GM23248 (cell line): ENCODE results near the gene ABCF2. TPM values are rescaled to one million over a fixed set of nuclear protein-coding genes. Genes with fewer than 3 reads are reported as not detected.

Source experiments
- DNase-seq: peaks from one replicate; pipeline ENCODE4 v3.0.0-alpha.2; 2015
- H2AFZ ChIP-seq: fragments of 200-600 bp; sonication (generic); 2 replicates; pipeline ENCODE4 v1.6.1; 2016; ENCODE audit warnings: antibody characterized with exemption
- H3F3A ChIP-seq: fragments of 200-600 bp; sonication (generic); 2 replicates; pipeline ENCODE4 v1.6.1; 2016; ENCODE audit warnings: mild to moderate bottlenecking, antibody characterized with exemption, mixed run types; ENCODE audit not compliant: insufficient read depth
- H3K27ac ChIP-seq: fragments of 200-600 bp; sonication (generic); 2 replicates; pipeline ENCODE4 v1.5.1; 2016; ENCODE audit warnings: mild to moderate bottlenecking
- H3K27me3 ChIP-seq: fragments of 200-600 bp; sonication (generic); replicated peaks from 2 replicates; pipeline ENCODE4 v1.6.1; 2016; ENCODE audit warnings: mild to moderate bottlenecking; ENCODE audit not compliant: insufficient read depth
- H3K36me3 ChIP-seq: fragments of 200-600 bp; sonication (generic); 2 replicates; pipeline ENCODE4 v1.6.1; 2016; ENCODE audit warnings: low read depth, mild to moderate bottlenecking
- H3K4me1 ChIP-seq: fragments of 200-600 bp; sonication (generic); 2 replicates; pipeline ENCODE4 v1.6.1; 2016; ENCODE audit warnings: mild to moderate bottlenecking; ENCODE audit not compliant: insufficient read depth
- H3K4me2 ChIP-seq: fragments of 200-600 bp; sonication (generic); one replicate; pipeline ENCODE4 v1.6.1; 2016; ENCODE audit warnings: mild to moderate bottlenecking; ENCODE audit not compliant: unreplicated experiment
- H3K4me3 ChIP-seq: fragments of 200-600 bp; sonication (generic); 2 replicates; pipeline ENCODE4 v1.5.1; 2016; ENCODE audit warnings: mild to moderate bottlenecking
- H3K79me2 ChIP-seq: fragments of 200-600 bp; sonication (generic); 2 replicates; pipeline ENCODE4 v1.6.1; 2016; ENCODE audit warnings: mild to moderate bottlenecking; ENCODE audit not compliant: insufficient read depth
- H3K9ac ChIP-seq: fragments of 200-600 bp; sonication (generic); 2 replicates; pipeline ENCODE4 v1.6.1; 2016; ENCODE audit warnings: mild to moderate bottlenecking
- H3K9me2 ChIP-seq: fragments of 200-600 bp; sonication (generic); 2 replicates; pipeline ENCODE4 v1.6.1; 2016; ENCODE audit warnings: mixed run types, mild to moderate bottlenecking, moderate library complexity; ENCODE audit not compliant: insufficient read depth
- H3K9me3 ChIP-seq: fragments of 200-600 bp; sonication (generic); one replicate; pipeline ENCODE4 v1.6.1; 2017; ENCODE audit warnings: low read depth
- H4K20me1 ChIP-seq: fragments of 200-600 bp; sonication (generic); 2 replicates; pipeline ENCODE4 v1.6.0; 2016; ENCODE audit not compliant: insufficient read depth
- EZH2 ChIP-seq: fragments of 200-600 bp; sonication (generic); IDR thresholded peaks from 2 replicates; pipeline ENCODE4 v1.6.1; 2018; ENCODE audit warnings: antibody characterized with exemption, mild to moderate bottlenecking; ENCODE audit not compliant: insufficient read depth, poor library complexity, severe bottlenecking
- EZH2phosphoT487 ChIP-seq: fragments of 200-600 bp; sonication (generic); IDR thresholded peaks from 2 replicates; pipeline ENCODE4 v1.6.1; 2018; ENCODE audit warnings: antibody characterized with exemption, moderate library complexity, mild to moderate bottlenecking, low read depth; ENCODE audit not compliant: insufficient read depth
- WGBS, 2 experiments: methylation state at CpG; one replicate each; pipeline ENCODE4 v1.1.6; 2015 to 2017; ENCODE audit warnings: low lambda C conversion rate in 2 of 2, low coverage in 1 of 2; ENCODE audit errors: missing lambda C conversion rate in 2 of 2; 5-methylcytosine and 5-hydroxymethylcytosine counted together
- in situ Hi-C: fragments of 300-500 bp; cut with MboI; formaldehyde crosslinking; loops from 2 replicates; pipeline ENCODE4 v1.15.0; 2020
- polyA plus RNA-seq: library from polyadenylated mRNA; unstranded; fragments of >200 nt; fragmentation: Nextera tagmentation; extraction: Ambion mirVana; gene quantifications from 2 replicates; pipeline ENCODE4 v1.2.1, GENCODE V29; 2016
- total RNA-seq: library from RNA; depleted of rRNA; stranded (reverse); fragments of >200 nt; shearing (Covaris generic); gene quantifications from 2 replicates; pipeline ENCODE4 v1.2.3, GENCODE V29; 2014

ABCF2 gene
- total and polyA plus RNA-seq, 2 experiments from 2014 or later, result 40.7 to 74.9 TPM

- Histone ChIP-seq H3K79me2 (no peaks in the 10 kb centered on the region), H3F3A (no peaks in the 10 kb centered on the region), H3K9me3 (no peaks in the 10 kb centered on the region), H3K4me3 (no peak overlapping the region), H3K9me2 (no peaks in the 10 kb centered on the region), H3K4me1 (no peaks in the 10 kb centered on the region), H3K27ac (no peak overlapping the region), H3K36me3 (no peaks in the 10 kb centered on the region), H2AFZ (no peak overlapping the region), H3K9ac (no peak overlapping the region), H4K20me1 (no peaks in the 10 kb centered on the region), H3K27me3 (peaks cover 55% of the 10 kb centered on the region), H3K4me2 (no peak overlapping the region)
- in situ Hi-C loops, result no loop called here
- WGBS, 2 experiments, result 45 to 47% methylated on average over 8 of the region's 8 CpGs
- DNase-seq, result no peak
- TF ChIP-seq EZH2, result no peak
- no peak for TF ChIP-seq EZH2phosphoT487
Measured at GRCh38 chr7:151179287-151179860, 47.6 kb downstream of the ABCF2 start.

- Histone ChIP-seq H3K27ac (no peak overlapping the region), H4K20me1 (no peaks in the 10 kb centered on the region), H3K4me1 (no peaks in the 10 kb centered on the region), H3F3A (no peaks in the 10 kb centered on the region), H3K79me2 (no peaks in the 10 kb centered on the region), H3K4me2 (no peak overlapping the region), H3K27me3 (peaks cover 55% of the 10 kb centered on the region), H3K4me3 (no peak overlapping the region), H3K36me3 (no peaks in the 10 kb centered on the region), H2AFZ (no peak overlapping the region), H3K9ac (no peak overlapping the region), H3K9me2 (no peaks in the 10 kb centered on the region), H3K9me3 (no peaks in the 10 kb centered on the region)
- DNase-seq, result no peak
- 23 to 33% methylated on average over 2 of the region's 2 CpGs for WGBS, 2 experiments
- no peak for TF ChIP-seq EZH2
- TF ChIP-seq EZH2phosphoT487, result no peak
- in situ Hi-C loops, result no loop called here
Measured at GRCh38 chr7:151178831-151179230, 48.2 kb downstream of the ABCF2 start.

- no peaks in the 10 kb centered on the region for H3K9me2 ChIP-seq
- H3K4me1 ChIP-seq, result no peaks in the 10 kb centered on the region
- in situ Hi-C loops, result no loop called here
- no peak overlapping the region for H2AFZ ChIP-seq
- H4K20me1 ChIP-seq, result no peaks in the 10 kb centered on the region
- no peak overlapping the region for H3K4me3 ChIP-seq
- H3K9ac ChIP-seq, result no peak overlapping the region
- DNase-seq, result no peak
- H3K27me3 ChIP-seq, result peaks cover 61% of the 10 kb centered on the region
- no peak overlapping the region for H3K27ac ChIP-seq
- no peaks in the 10 kb centered on the region for H3F3A ChIP-seq
- H3K4me2 ChIP-seq, result no peak overlapping the region
- no peaks in the 10 kb centered on the region for H3K36me3 ChIP-seq
- no peaks in the 10 kb centered on the region for H3K9me3 ChIP-seq
- no peaks in the 10 kb centered on the region for H3K79me2 ChIP-seq
- TF ChIP-seq EZH2 (no peak), EZH2phosphoT487 (no peak)
- 67 to 73% methylated on average over 9 of the region's 9 CpGs for WGBS, 2 experiments
Measured at GRCh38 chr7:151178236-151178635, 48.8 kb downstream of the ABCF2 start.

- Histone ChIP-seq H3K27me3 (peaks cover 59% of the 10 kb centered on the region), H3K4me1 (no peaks in the 10 kb centered on the region), H3K9me3 (no peaks in the 10 kb centered on the region), H2AFZ (no peak overlapping the region), H3K4me2 (no peak overlapping the region), H3K79me2 (no peaks in the 10 kb centered on the region), H4K20me1 (no peaks in the 10 kb centered on the region), H3K4me3 (no peak overlapping the region), H3F3A (no peaks in the 10 kb centered on the region), H3K9me2 (no peaks in the 10 kb centered on the region), H3K27ac (no peak overlapping the region), H3K9ac (no peak overlapping the region), H3K36me3 (no peaks in the 10 kb centered on the region)
- TF ChIP-seq EZH2 (no peak), EZH2phosphoT487 (no peak)
- WGBS, 2 experiments, result 58 to 83% methylated on average over 1 of the region's 1 CpG
- no peak for DNase-seq
- in situ Hi-C loops, result no loop called here
Measured at GRCh38 chr7:151177310-151177709, 49.7 kb downstream of the ABCF2 start.

GRCh38 chr7:151176401-151176800, 50.6 kb downstream of the ABCF2 start:
- Histone ChIP-seq H3F3A (no peaks in the 10 kb centered on the region), H3K9me2 (no peaks in the 10 kb centered on the region), H3K27ac (no peak overlapping the region), H3K27me3 (peaks cover 54% of the 10 kb centered on the region), H3K4me2 (no peak overlapping the region), H2AFZ (no peak overlapping the region), H3K9ac (no peak overlapping the region), H3K36me3 (no peaks in the 10 kb centered on the region), H3K79me2 (no peaks in the 10 kb centered on the region), H3K4me3 (no peak overlapping the region), H4K20me1 (no peaks in the 10 kb centered on the region), H3K4me1 (no peaks in the 10 kb centered on the region), H3K9me3 (no peaks in the 10 kb centered on the region)
- in situ Hi-C loops, result no loop called here
- DNase-seq, result no peak
- no peak for TF ChIP-seq EZH2
- TF ChIP-seq EZH2phosphoT487, result no peak
- 70 to 73% methylated on average over 9 of the region's 9 CpGs for WGBS, 2 experiments
